HG03159 (cell line): ENCODE data around the gene LSS.

Source experiments
- ATAC-seq: cut with Tn5 transposase; IDR thresholded peaks from one replicate; pipeline ENCODE4 v1.9.1; 2021; ENCODE audit warnings: mild to moderate bottlenecking, moderate library complexity; ENCODE audit not compliant: unreplicated experiment

Gene LSS

GRCh38 chr21:46219591-46220239 lies 8.9 kb downstream of the LSS start:
- ATAC-seq, result no peak

DNA sequence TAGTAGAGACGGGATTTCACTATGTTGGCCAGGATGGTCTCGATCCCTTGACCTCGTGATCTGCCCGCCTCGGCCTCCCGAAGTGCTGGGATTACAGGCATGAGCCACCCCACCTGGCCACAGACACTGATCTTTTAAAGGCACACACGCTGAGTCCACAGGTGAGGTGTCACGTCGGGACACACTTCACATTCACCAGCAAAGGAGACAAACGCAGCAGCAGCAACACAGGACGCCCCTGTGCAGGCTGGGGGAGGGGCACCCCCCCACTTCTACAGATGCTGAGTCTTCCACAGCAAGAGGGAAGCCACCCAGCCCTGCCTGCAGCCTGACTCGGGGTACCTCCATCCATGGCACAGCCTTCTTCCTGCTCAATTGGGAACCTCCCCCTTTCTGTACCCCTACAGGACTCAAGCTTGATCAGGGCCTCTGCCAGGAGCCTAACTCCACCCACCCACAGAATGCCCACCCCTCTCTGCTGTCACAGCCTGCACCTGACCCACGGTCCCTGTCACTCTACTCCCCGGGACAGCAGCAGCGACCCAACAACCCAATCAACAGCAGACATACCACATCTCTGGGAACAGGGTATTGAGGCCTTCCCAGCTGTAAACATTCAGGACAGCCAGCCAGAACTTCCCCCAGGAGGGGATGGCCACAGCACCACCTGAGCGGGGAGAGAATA lies 9.5 kb downstream of the LSS start:
- no peak for ATAC-seq

DNA sequence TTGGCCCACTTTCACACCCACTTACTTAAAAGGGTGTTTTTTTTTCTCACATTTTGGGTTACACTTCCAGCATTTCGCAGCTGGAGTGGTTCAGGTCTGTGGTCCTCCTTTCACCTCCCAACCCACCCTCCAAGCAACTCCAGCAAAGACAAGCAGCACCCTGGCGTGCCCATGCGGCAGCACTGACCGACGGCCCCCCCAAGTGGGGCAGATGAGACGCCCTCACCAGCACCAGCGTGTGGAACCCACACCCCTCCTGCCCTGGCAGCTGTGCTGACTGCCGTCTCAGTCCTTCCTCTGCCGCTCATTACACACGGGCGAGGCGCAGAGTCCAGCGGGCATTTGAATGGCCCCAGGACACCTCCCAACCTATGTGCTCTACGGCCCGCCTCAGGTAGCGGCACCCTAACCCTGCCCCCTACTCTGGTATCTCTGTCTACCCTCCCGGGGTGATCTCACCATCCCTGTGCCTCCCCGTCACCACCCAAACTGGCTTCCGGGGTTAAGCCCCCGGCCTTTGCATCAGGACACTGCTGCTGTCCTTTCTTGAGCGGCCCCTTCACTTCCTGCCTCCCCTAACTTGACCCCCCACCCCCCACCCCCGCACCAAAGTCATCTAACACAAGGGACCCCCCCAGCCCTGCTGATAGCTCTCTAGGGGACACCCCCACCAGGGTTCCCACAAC lies 10.9 kb downstream of the LSS start:
- ATAC-seq, result no peak

- ATAC-seq, result no peak
Observed at GRCh38 chr21:46216132-46216747, 12.3 kb downstream of the LSS start.

DNA sequence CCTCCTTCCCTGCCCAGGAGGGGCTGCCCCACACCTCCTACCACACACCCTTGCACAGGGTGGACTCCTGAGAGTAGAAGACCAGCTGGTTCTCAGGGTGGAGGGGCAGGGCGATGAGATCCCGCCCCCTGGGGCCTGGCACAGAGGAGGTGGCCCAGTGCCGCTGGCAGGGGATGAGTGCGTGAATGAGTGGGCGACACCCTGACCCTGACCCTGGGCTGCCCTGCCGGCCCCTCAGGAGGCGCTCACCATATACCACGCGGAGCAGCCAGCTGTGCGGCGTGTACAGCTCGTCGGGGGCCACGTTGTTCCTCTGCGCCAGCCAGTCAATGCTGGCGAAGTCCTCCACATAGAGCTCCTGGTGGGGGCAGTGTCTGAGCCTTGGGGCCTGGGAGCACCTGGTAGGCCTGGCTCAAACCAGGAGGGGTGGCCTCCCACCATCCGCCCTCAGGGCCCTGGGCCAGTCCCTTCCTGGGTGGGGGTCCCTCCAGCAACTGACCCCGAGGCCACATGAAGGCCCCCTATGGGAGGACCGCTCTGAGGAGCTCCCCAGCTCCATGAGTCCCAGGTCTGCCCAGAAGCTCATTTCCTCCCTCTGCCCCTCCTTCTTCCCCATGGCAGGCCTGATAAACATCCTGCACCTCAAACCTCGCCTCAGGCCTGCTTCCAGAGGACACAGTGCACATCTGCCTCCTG lies 13.0 kb downstream of the LSS start:
- ATAC-seq, result no peak

- ATAC-seq, result no peak
Observed at GRCh38 chr21:46214478-46215340, 13.9 kb downstream of the LSS start.

DNA sequence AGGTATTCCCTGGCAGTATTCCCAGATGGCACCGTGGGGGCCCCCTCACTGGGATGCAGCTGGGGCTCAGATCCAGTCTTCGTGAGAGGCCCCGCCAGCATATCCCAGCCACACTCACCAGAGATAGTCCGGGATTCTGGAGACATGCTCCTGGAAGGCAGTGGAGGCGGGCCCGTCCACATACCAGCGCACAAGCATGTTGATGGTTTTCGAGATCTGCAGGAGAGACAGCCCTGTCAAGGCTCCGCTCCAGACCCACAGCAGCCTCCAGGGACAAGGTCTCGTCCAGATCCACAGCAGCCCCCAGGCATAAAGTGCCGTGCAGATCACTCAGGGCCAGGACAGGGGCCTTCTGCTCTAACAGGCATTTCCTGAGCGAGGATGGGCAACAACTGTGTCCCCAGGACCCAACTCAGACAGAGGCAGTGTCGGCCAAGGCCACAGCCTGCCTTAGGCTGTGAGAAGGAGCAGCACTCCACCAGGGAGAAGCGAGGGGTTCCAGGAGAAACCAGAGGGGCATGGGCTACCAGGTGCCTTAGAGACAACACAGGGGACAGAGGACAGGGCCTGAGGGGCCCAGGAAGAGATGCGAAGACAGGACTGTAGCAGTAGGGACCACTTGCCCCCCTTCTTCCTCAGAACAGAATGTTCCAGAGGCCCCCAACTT lies 14.8 kb downstream of the LSS start:
- ATAC-seq, result no peak

DNA sequence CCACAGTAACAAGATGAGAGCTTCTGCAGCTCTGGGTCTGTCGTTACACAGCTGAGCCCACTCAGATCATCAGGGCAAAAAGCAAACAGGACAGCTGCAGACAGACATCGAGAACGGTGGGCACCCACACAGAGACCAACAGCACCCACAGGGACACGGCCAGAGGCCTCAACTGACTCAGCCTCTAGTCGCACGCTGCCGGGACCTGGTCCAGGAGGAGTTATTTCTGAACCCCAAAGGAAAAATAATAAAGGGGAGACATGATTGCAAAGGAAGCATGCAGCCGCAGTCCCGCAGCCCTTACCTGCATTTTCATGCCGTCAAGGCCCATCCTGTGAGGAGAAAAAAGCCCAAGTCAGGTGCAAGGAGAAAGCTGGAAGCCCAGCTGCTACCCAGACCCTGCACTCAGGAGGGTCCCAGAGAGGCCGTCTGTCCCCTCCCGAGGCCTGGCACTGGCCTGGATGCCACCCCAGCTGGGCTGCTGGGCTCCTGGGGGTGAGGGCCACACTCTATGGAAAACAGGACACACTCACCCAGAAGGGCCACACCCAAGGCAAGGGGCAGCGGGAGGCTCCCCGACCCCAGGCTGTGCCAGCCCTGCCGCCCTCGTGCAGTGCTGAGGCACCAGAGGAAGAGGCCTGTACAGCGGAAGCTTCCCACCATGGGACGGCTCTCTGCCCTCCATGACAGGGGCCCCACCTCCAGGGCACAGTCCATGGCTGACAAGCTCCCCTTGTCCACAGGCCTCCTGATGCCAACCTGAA lies 15.7 kb downstream of the LSS start:
- ATAC-seq, result no peak

- no peak for ATAC-seq
Observed at GRCh38 chr21:46211786-46212720, 16.5 kb downstream of the LSS start.

GRCh38 chr21:46211376-46211775 lies 17.2 kb downstream of the LSS start:
- ATAC-seq, result no peak

DNA sequence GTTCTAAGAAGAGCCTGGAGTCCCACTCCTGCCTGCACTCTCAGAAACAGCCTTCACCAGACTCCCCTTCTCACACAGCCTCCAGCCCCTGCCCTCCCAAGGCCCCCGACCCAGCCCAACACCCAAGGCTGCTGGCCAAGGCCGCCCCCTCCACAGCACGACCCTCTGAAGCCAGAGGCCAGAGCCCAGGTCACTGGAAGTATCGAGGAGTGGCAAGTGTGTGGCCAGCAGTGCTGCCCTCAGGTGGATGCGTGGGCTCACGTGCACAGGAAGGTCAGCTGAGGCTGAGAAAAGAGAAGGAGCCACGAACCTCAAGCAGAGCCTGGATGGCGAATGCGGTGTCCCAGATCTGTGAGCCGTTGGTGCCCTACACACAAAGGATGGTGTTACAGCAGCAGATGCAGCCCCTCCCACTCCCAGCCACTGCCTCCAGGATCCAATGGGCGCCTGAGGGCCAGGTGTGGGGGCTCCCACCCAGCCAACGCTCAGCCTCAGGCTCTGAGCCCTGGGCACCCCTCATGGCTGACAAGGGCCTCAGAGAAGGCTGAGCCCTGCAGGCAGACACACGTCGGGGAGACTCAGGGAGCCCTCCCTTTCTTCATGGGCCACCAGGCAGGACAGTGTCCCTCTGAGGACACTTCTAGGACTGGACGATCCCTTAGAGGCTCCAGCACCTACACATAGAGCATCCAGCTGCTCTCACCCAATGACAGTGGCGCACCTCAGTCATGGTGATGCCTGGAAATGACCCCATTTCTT lies 18.0 kb downstream of the LSS start:
- no peak for ATAC-seq

- ATAC-seq, result no peak
Observed at GRCh38 chr21:46208761-46209721, 19.5 kb downstream of the LSS start.

- ATAC-seq, result no peak
Observed at GRCh38 chr21:46207920-46208591, 20.5 kb downstream of the LSS start.

DNA sequence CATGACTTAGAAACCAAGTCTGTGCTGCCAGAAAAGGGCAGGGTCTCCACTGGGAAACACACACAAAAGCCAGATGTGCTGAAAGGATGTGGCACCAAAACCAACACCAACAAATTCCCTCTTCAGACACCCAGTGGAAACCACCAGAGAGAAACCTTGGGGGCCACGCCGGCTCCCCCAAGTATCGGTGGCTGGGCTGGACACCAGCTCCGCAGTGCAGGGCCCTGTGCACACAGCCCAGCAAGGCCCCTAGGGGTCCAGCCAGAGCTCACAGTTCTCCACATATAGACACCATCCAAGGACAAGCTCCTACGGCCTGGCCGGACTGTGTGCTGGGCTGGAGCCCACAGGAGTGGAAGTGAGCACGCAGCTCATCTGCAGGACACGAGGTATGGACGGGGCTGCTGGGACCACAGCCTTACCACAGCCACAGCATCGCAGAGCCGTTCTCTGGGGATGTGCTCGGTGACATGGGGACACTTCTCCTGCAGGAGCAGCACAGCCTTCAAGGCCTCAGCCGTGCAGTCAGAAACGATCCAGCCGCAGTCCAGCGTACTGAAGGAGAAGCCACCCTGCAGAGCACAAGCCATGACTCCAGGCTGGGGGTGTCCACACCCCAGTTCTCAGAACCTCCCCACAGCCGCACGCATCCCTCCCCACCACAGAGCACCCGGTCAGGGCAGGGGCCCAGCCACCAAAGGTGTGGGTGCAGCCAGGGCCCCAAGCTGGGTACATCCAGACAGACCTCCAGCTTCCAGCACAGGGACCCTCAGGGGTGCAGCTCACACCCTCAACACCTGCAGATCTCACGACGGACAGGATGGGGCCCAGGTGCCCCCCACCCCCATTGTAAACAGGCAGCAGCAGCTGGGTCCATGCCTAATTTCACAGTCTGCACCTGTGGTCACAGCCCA lies 21.3 kb downstream of the LSS start:
- ATAC-seq, result no peak
